HG03457 (cell line): Measurements from ENCODE around the gene ZNF280C.
"Not testable (repeated sequence)": the region's sequence is repeated elsewhere in the genome, so short reads cannot be mapped to it uniquely, and the experiment has no call there.

ENCODE experiments used
- ATAC-seq: cut with Tn5 transposase; IDR thresholded peaks from one replicate; pipeline ENCODE4 v1.9.1; 2021; ENCODE audit warnings: moderate number of reproducible peaks; ENCODE audit not compliant: unreplicated experiment

ZNF280C gene

GRCh38 chrX:130261296-130261893 is 7.3 kb downstream of the ZNF280C start:
- no peak for ATAC-seq

- no peak for ATAC-seq
Measured at GRCh38 chrX:130260316-130260715, 8.4 kb downstream of the ZNF280C start.

GRCh38 chrX:130253916-130254315 is 14.8 kb downstream of the ZNF280C start:
- no peak for ATAC-seq

- ATAC-seq = no peak
Measured at GRCh38 chrX:130251671-130252070, 17.0 kb downstream of the ZNF280C start.

- no peak for ATAC-seq
Measured at GRCh38 chrX:130247996-130248395, 20.7 kb downstream of the ZNF280C start.

GRCh38 chrX:130246084-130246483 is 22.6 kb downstream of the ZNF280C start:
- ATAC-seq = no peak

- no peak for ATAC-seq
Measured at GRCh38 chrX:130245441-130245840, 23.3 kb downstream of the ZNF280C start.

GRCh38 chrX:130231184-130231583 is 37.5 kb downstream of the ZNF280C start:
- ATAC-seq = not testable (repeated sequence)

GRCh38 chrX:130228871-130229270 is 39.8 kb downstream of the ZNF280C start:
- ATAC-seq = no peak

- no peak for ATAC-seq
Measured at GRCh38 chrX:130224810-130225209, 43.9 kb downstream of the ZNF280C start.

- ATAC-seq = no peak
Measured at GRCh38 chrX:130216320-130216719, 52.4 kb downstream of the ZNF280C start.

- ATAC-seq = no peak
Measured at GRCh38 chrX:130213376-130213775, 55.3 kb downstream of the ZNF280C start.

GRCh38 chrX:130212371-130212770 is 56.3 kb downstream of the ZNF280C start:
- no peak for ATAC-seq

GRCh38 chrX:130211415-130212186 is 57.1 kb downstream of the ZNF280C start:
- no peak for ATAC-seq

GRCh38 chrX:130204647-130205046 is 64.1 kb downstream of the ZNF280C start:
- ATAC-seq = no peak

GRCh38 chrX:130197464-130197863 is 71.2 kb downstream of the ZNF280C start:
- ATAC-seq = no peak

- no peak for ATAC-seq
Measured at GRCh38 chrX:130196466-130196865, 72.2 kb downstream of the ZNF280C start.

- no peak for ATAC-seq
Measured at GRCh38 chrX:130190801-130191200, 77.9 kb downstream of the ZNF280C start.

- ATAC-seq = no peak
Measured at GRCh38 chrX:130186651-130187050, 82.0 kb downstream of the ZNF280C start.

GRCh38 chrX:130184857-130185256 is 83.8 kb downstream of the ZNF280C start:
- no peak for ATAC-seq

- ATAC-seq = no peak
Measured at GRCh38 chrX:130184168-130184567, 84.5 kb downstream of the ZNF280C start.

- no peak for ATAC-seq
Measured at GRCh38 chrX:130179579-130180215, 89.0 kb downstream of the ZNF280C start.
